Kidney (tissue), 14 donors: ENCODE measurements around the gene UNC13B. TPM values are rescaled to one million over a fixed set of nuclear protein-coding genes. Genes with fewer than 3 reads are reported as not detected.

Source experiments
- DNase-seq, 5 donors: peaks; one replicate each; pipeline ENCODE4 v3.0.0-alpha.2; 2013 to 2020
- FAIRE-seq: peaks from 2 replicates; lab custom pipeline; 2012; peaks lifted over from hg19 to GRCh38; lab: Jason Lieb, UNC
- H3K27ac ChIP-seq, 2 donors: one replicate each; pipeline ENCODE4 v1.7.0; 2013; ENCODE audit warnings: low read depth in 2 of 2, low read length in 2 of 2, inconsistent platforms in 1 of 2
- H3K27me3 ChIP-seq: one replicate; pipeline ENCODE4 v1.7.1; 2013; ENCODE audit warnings: low read length, inconsistent platforms; ENCODE audit not compliant: control insufficient read depth, insufficient read depth
- H3K36me3 ChIP-seq, 3 donors: one replicate each; pipeline versions ENCODE4 v1.7.0 to v1.7.1; 2013; ENCODE audit warnings: low read length in 3 of 3, control low read depth in 1 of 3, inconsistent platforms in 1 of 3; ENCODE audit not compliant: insufficient read depth in 3 of 3, control insufficient read depth in 2 of 3
- H3K4me1 ChIP-seq, 3 donors: one replicate each; pipeline versions ENCODE4 v1.7.0 to v1.7.1; 2013; ENCODE audit warnings: low read length in 3 of 3, inconsistent platforms in 1 of 3, low read depth in 1 of 3; ENCODE audit not compliant: control insufficient read depth in 2 of 3, insufficient read depth in 2 of 3
- H3K4me3 ChIP-seq, 3 donors: one replicate each; pipeline versions ENCODE4 v1.7.0 to v1.8.1; 2013; ENCODE audit warnings: low read length in 3 of 3, control low read depth in 1 of 3, inconsistent platforms in 1 of 3
- H3K9ac ChIP-seq, 3 donors: one replicate each; pipeline versions ENCODE4 v1.7.0 to v1.7.1; 2013; ENCODE audit warnings: low read length in 3 of 3, control low read depth in 1 of 3, inconsistent platforms in 1 of 3
- H3K9me3 ChIP-seq, 3 donors: one replicate each; pipeline versions ENCODE4 v1.7.0 to v1.7.1; 2013; ENCODE audit warnings: low read length in 3 of 3, control low read depth in 1 of 3, inconsistent platforms in 1 of 3; ENCODE audit not compliant: control insufficient read depth in 2 of 3, insufficient read depth in 1 of 3
- intact Hi-C: fragments of 100-400 bp; cut with DNase I; formaldehyde crosslinking; loops from one replicate; pipeline ENCODE4 v1.11.1; 2022
- polyA plus RNA-seq: library from polyadenylated mRNA; stranded (reverse); fragments of 350-450 nt; fragmentation: Illumina TruSeq; extraction: RNeasy Lipid Tissue Mini Kit (QIAGEN cat#74804); gene quantifications from one replicate; pipeline ENCODE4 v1.2.3, GENCODE V29; 2014; ENCODE audit warnings: low read depth, low replicate concordance; ENCODE audit not compliant: insufficient read depth
- total RNA-seq: library from RNA; stranded (reverse); fragmentation: NEBNext Ultra II Directional; extraction: Animal tissue kit (Norgen Biotek cat#: 25700); gene quantifications from one replicate; pipeline ENCODE4 v1.2.1, GENCODE V29; 2021
- TF ChIP-seq, protein P1 (sequence below): IDR thresholded peaks from 3 replicates; pipeline ENCODE4 v1.5.1; 2012; ENCODE audit warnings: mild to moderate bottlenecking, moderate library complexity, borderline replicate concordance; ENCODE audit not compliant: insufficient read depth; ENCODE audit errors: extremely low read depth
- donor health status: control.
- donor health status: control.
- donor health status: control.
- donor health status: control.
- donor health status: control.
- donor health status: DM: yes; HTN: yes; CAD: no.
- donor health status: Normal renal cell carcinoma (clear cell type).

Gene UNC13B
- total and polyA plus RNA-seq, 2 donors from 2014 or later, result 20.8 to 43.6 TPM

DNA sequence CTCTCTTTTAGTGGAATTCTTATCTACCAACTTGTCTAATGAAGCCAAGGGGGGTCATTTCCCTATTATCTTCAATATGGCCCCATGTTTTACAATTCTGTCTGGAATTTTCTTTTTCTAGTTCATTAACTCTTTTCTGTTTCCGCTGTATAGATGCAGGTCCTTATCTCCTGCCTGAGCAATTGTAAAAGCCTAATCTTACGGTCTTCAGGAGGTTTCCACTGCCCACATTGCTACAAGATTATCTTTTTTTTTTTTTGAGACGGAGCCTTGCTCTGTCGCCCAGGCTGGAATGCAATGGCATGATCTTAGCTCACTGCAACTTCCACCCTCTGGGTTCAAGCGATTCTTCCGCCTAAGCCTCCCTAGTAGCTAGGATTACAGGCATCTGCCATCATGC lies 132.3 kb downstream of the UNC13B start:
- no peak for DNase-seq
- no peak for FAIRE-seq
- intact Hi-C loops, result no loop called here
- Histone ChIP-seq H3K27me3 (no peaks in the 10 kb centered on the region), H3K36me3 (no peaks in the 10 kb centered on the region), H3K9ac (no peak overlapping the region), H3K9me3 (no peaks in the 10 kb centered on the region), H3K27ac (peak overlapping the region in 1 of 2 donors; percentile 7), H3K4me3 (no peak overlapping the region), H3K4me1 (peaks cover 0 to 26% (median 5%) of the 10 kb centered on the region in 3 donors)
- TF ChIP-seq, protein P1, sequence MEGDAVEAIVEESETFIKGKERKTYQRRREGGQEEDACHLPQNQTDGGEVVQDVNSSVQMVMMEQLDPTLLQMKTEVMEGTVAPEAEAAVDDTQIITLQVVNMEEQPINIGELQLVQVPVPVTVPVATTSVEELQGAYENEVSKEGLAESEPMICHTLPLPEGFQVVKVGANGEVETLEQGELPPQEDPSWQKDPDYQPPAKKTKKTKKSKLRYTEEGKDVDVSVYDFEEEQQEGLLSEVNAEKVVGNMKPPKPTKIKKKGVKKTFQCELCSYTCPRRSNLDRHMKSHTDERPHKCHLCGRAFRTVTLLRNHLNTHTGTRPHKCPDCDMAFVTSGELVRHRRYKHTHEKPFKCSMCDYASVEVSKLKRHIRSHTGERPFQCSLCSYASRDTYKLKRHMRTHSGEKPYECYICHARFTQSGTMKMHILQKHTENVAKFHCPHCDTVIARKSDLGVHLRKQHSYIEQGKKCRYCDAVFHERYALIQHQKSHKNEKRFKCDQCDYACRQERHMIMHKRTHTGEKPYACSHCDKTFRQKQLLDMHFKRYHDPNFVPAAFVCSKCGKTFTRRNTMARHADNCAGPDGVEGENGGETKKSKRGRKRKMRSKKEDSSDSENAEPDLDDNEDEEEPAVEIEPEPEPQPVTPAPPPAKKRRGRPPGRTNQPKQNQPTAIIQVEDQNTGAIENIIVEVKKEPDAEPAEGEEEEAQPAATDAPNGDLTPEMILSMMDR, result no peak

DNA sequence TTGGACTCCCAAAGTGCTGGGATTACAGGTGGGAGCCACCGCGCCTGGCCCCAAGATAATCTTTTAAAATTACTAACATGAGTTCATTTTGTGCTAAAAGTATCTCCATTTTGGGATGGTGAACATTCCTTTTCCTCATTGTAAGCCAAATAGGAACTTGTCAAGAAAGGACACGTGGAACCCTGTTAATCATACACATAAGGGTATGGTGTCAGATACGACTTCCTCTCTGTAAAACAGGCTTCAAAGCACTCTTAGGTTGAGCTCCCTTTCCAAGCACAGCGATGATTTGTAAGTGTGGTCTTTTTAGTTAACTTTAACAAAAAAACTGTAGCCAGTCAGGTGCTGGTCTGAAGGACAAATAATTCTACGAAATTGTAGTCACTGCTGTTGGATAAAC lies 132.7 kb downstream of the UNC13B start:
- Histone ChIP-seq H3K9ac (no peak overlapping the region), H3K27me3 (no peaks in the 10 kb centered on the region), H3K36me3 (no peaks in the 10 kb centered on the region), H3K9me3 (no peaks in the 10 kb centered on the region), H3K4me1 (peaks cover 0 to 26% (median 5%) of the 10 kb centered on the region in 3 donors), H3K27ac (no peak overlapping the region), H3K4me3 (no peak overlapping the region)
- FAIRE-seq (no peak), DNase-seq (no peak)
- intact Hi-C loops, result no loop called here
- TF ChIP-seq, protein P1, result no peak

DNA sequence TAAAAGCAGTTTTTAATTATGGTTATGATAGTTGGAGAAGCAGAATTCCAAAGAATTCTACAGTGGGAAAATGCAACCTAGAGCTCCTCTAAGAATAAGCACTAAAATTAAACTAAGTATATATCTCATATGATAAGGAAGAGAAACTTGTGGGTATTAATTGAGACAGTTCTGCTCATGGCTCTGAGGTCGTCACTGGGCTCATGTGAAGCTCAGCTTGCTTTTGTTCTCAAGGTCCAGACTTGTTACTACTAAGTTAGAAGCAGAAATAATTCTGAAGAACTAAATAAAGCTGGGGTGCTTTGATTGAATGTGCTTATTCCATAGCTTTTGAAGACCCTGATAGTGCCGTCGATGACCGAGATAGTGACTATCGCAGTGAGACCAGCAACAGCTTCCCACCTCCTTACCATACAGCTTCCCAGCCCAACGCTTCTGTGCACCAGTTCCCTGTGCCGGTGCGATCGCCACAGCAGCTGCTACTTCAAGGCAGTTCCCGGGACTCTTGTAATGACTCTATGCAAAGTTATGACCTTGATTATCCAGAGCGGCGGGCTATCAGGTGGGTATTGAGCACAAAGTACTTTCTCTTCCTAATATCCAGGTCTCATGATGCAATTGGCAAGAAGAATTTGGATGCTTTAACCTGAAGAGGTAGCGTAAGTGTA lies 133.7 kb downstream of the UNC13B start:
- H3K4me1 ChIP-seq, result peaks cover 0 to 26% (median 5%) of the 10 kb centered on the region in 3 donors
- no peak for DNase-seq
- H3K36me3 ChIP-seq, result no peaks in the 10 kb centered on the region
- no peaks in the 10 kb centered on the region for H3K9me3 ChIP-seq
- H3K27ac ChIP-seq, result no peak overlapping the region
- intact Hi-C loops, result no loop called here
- H3K4me3 ChIP-seq, result no peak overlapping the region
- no peaks in the 10 kb centered on the region for H3K27me3 ChIP-seq
- H3K9ac ChIP-seq, result no peak overlapping the region
- FAIRE-seq, result no peak
- TF ChIP-seq, protein P1, result no peak
